ENCODE data around the gene TGM2. TPM values are rescaled to one million over a fixed set of nuclear protein-coding genes. Genes with fewer than 3 reads are reported as not detected.
A peak's percentile ranks its signal among the peaks of the same experiment; 100 is the strongest.

TGM2 gene
- total and polyA plus RNA-seq, 2 experiments from 2014 or later, result 119 to 275 TPM

- H3K36me3 ChIP-seq, result peaks cover 3% of the 10 kb centered on the region
- no peak for TF ChIP-seq CTCF (IDR thresholded peaks at IDR 0.05; ENCODE audit: low read depth, low read length)
These were observed 87.0 kb downstream of the TGM2 start for GRCh38 chr20:38078084-38078483.

More at GRCh38 chr20:38078084-38078483, 87.0 kb downstream of the TGM2 start:
- peaks cover 42% of the 10 kb centered on the region for H3K4me1 ChIP-seq (ENCODE audit: low read depth)
- H3K9me3 ChIP-seq (ENCODE audit: low read depth), result no peaks in the 10 kb centered on the region
- H3K4me3 ChIP-seq, result no peak overlapping the region
- H3K27me3 ChIP-seq, result no peaks in the 10 kb centered on the region
- no peak for DNase-seq (ENCODE audit: low read depth in 1 of 2, low spot score in 1 of 2)
- H3K27ac ChIP-seq, result peak overlapping the region; percentile 94

Other genes starting within 250 kb of the TGM2 start
- gene TTI1, start 131.8 kb downstream of the TGM2 start, total RNA-seq, result 19.0 and 23.0 TPM in 2 replicates
- gene TTI1, start 131.8 kb downstream of the TGM2 start, polyA plus RNA-seq, result 23.1 and 32.8 TPM in 2 replicates
- gene RPRD1B, start 131.5 kb downstream of the TGM2 start, total RNA-seq, result 26.2 and 43.5 TPM in 2 replicates
- 31.0 and 44.5 TPM in 2 replicates for gene RPRD1B, start 131.5 kb downstream of the TGM2 start, polyA plus RNA-seq
- not detected in 2 replicates for gene KIAA1755, start 95.5 kb upstream of the TGM2 start, total RNA-seq
- gene KIAA1755, start 95.5 kb upstream of the TGM2 start, polyA plus RNA-seq, result not detected in 2 replicates
- gene BPI, start 138.9 kb upstream of the TGM2 start, total RNA-seq, result not detected in 2 replicates
- gene BPI, start 138.9 kb upstream of the TGM2 start, polyA plus RNA-seq, result not detected in 2 replicates
- not detected in 2 replicates for gene LBP, start 181.2 kb upstream of the TGM2 start, total RNA-seq
- gene LBP, start 181.2 kb upstream of the TGM2 start, polyA plus RNA-seq, result not detected in 2 replicates

Measured in cardiac muscle cell (in vitro differentiated cells and primary cell).